ENCODE measurements around the gene GSK3B. TPM values are rescaled to one million over a fixed set of nuclear protein-coding genes. Genes with fewer than 3 reads are reported as not detected.

Gene GSK3B
- total RNA-seq, 1 experiment from 2014 or later, result 56.5 TPM

- H3K9me3 ChIP-seq (ENCODE audit: control insufficient read depth, low read depth, low read length), result no peaks in the 10 kb centered on the region
- no peaks in the 10 kb centered on the region for H3K79me2 ChIP-seq (ENCODE audit: insufficient read depth, low read length)
- no peaks in the 10 kb centered on the region for H3K79me1 ChIP-seq (ENCODE audit: insufficient read depth, low read depth, low read length, poor library complexity, severe bottlenecking)
- no CpG with 5 or more reads among the region's 4 CpGs for WGBS (ENCODE audit: extremely low coverage, insufficient read length, low lambda C conversion rate)
- no peak overlapping the region for H2AK5ac ChIP-seq (ENCODE audit: insufficient read length, low read length)
- no peak overlapping the region for H4K8ac ChIP-seq (replicated peaks; ENCODE audit: insufficient read length, low read depth, low read length)
- H3K18ac ChIP-seq (ENCODE audit: insufficient read length, low read depth, low read length), result no peak overlapping the region
- H3K27ac ChIP-seq (ENCODE audit: insufficient read length, low read depth, low read length), result no peak overlapping the region
- no peaks in the 10 kb centered on the region for H3K27me3 ChIP-seq (ENCODE audit: insufficient read depth, low read length)
- TF ChIP-seq CTCF (conservative IDR thresholded peaks at IDR 0.05), result no peak
- no peak overlapping the region for H4K5ac ChIP-seq (ENCODE audit: insufficient read length, low read depth, low read length)
- H3K4me1 ChIP-seq (ENCODE audit: insufficient read depth, low read length), result no peaks in the 10 kb centered on the region
- no peak overlapping the region for H4K91ac ChIP-seq (ENCODE audit: insufficient read length, low read depth, low read length)
- H3T11ph ChIP-seq (ENCODE audit: low read length), result no peak overlapping the region
- H4K20me1 ChIP-seq (ENCODE audit: control insufficient read depth, insufficient read depth, insufficient read length), result no peaks in the 10 kb centered on the region
- Mint-ChIP-seq H3K27ac (no peak overlapping the region), H3K4me3 (no peak overlapping the region), H3K4me1 (peaks cover under 1% of the 10 kb centered on the region in 2 experiments; a peak in 3 of 4 replicates), H3K9me3 (no peaks in the 10 kb centered on the region), H3K36me3 (ENCODE audit: insufficient read depth in 1 of 3, low read depth in 3 of 3) (no peaks in the 10 kb centered on the region), H3K27me3 (ENCODE audit: low read depth) (no peaks in the 10 kb centered on the region; the same call in 1 of the 2 replicates)
- H2AFZ ChIP-seq (ENCODE audit: low read length), result no peak overlapping the region
- H2BK15ac ChIP-seq (ENCODE audit: low read depth, low read length), result no peak overlapping the region
- no peak overlapping the region for H3K9ac ChIP-seq (ENCODE audit: extremely low read depth, insufficient read length, low read length)
- no peak overlapping the region for H2BK120ac ChIP-seq (ENCODE audit: low read depth, low read length, poor library complexity, severe bottlenecking)
- no peaks in the 10 kb centered on the region for H3K23me2 ChIP-seq (ENCODE audit: insufficient read length, low read depth, low read length, poor library complexity, severe bottlenecking)
- no peak for DNase-seq
- H3K14ac ChIP-seq (ENCODE audit: insufficient read depth, low read length), result no peak overlapping the region
- no peak overlapping the region for H3K4ac ChIP-seq (ENCODE audit: low read depth, low read length)
- H2BK5ac ChIP-seq (ENCODE audit: insufficient read length, low read length), result no peak overlapping the region
- H2BK12ac ChIP-seq (ENCODE audit: insufficient read length, low read depth, low read length), result no peak overlapping the region
- no peak overlapping the region for H3K56ac ChIP-seq (ENCODE audit: insufficient read length, low read depth, low read length)
- H2BK20ac ChIP-seq (ENCODE audit: low read depth, low read length, poor library complexity, severe bottlenecking), result no peak overlapping the region
- no peak overlapping the region for H3K4me2 ChIP-seq (ENCODE audit: insufficient read depth, insufficient read length, low read length)
- H3K23ac ChIP-seq (ENCODE audit: insufficient read length, low read depth, low read length), result no peak overlapping the region
These were observed 44.9 kb upstream of the GSK3B start for GRCh38 chr3:120139140-120139539.
